Measurements from ENCODE around the gene CCDC192. TPM values are rescaled to one million over a fixed set of nuclear protein-coding genes. Genes with fewer than 3 reads are reported as not detected.

CCDC192 gene
- polyA plus RNA-seq, 2 of the 4 experiments (the other 2 are of a cell fraction): not detected

DNA sequence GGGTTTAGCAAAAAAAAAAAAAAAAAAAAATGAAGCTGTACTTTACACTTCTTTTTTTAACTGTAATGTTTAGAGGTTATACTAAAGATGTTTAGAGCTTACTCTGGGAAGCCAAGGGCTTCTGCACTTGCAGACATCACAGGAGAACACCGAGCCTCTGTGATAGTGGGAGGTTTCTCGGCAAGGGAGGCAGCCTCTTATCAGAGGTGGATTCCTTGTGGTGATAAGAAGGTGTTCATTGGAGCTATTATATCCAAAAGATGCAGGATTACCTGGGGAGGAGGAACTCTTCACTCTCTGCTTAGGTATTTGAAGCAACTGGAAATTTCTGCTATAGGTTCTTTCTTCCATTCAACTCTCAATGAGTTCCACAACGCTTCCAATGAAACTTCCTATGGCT is 209.2 kb downstream of the CCDC192 start:
- no peak overlapping the region for H3K27ac ChIP-seq
- 91% methylated on average over 3 of the region's 3 CpGs for whole genome bisulfite sequencing (ENCODE audit: missing lambda C conversion rate)
- CTCF ChIA-PET: interaction anchor here (1.0 to 1.5 kb wide), 5 partner anchors 13 to 169 kb away, joined by 3 to 4 read pairs (median 4); no protein-coding TSS in a partner anchor
- ATAC-seq (no peak), DNase-seq (ENCODE audit: low read depth in 1 of 2, low spot score in 1 of 2) (no peak), FAIRE-seq (no peak)
- H3K4me2 ChIP-seq: no peak overlapping the region
- peaks cover 38% of the 10 kb centered on the region for H3K4me1 ChIP-seq
- no peaks in the 10 kb centered on the region for H3K9me3 ChIP-seq
- POLR2A ChIA-PET: no interaction called here
- no peak overlapping the region for H3K4me3 ChIP-seq
- TF ChIP-seq HOXB5 (CRISPR knock-in tag; IDR thresholded peaks at IDR 0.05) (no peak), FOSL2 (IDR thresholded peaks at IDR 0.05) (no peak), FOSL2 (CRISPR knock-in tag; IDR thresholded peaks at IDR 0.05) (no peak), MAFK (IDR thresholded peaks at IDR 0.05; ENCODE audit: partially characterized antibody) (no peak), RCOR1 (IDR thresholded peaks at IDR 0.05; ENCODE audit: low read depth, low read length) (no peak)

DNA sequence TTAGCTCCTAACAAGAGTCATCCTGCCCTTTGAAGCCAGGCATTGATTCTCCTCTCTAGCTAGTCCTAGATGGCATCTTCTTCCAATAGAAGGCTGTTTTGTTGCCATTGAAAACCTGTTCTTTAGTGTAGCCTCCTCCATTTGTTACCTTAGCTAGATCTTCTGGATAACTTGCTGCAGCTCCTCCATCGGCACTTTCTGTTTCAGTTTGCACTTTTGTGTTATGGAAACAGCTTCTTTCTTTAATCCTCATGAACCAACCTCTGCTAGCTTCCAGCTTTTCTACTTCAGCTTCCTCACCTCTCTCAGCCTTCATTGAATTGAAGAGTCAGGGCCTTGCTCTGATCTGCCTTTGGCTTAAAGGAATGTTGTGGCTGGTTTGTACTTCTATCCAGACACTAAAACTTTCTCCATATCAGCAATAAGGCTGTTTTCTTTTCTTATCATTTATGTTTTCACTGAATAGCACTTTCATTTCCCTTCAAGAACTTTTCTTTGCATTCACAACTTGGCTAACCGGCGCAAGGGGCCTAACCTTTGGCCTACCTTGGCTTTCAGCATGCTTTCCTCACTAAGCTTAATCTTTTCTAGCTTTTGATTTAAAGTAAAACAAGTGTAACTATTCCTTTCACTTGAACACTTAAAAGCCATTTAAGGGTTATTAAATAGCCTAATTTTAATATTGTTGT is 213.8 kb downstream of the CCDC192 start:
- POLR2A ChIA-PET: no interaction called here
- no peak overlapping the region for H3K27ac ChIP-seq
- ATAC-seq (no peak), FAIRE-seq (no peak), DNase-seq (ENCODE audit: low read depth in 1 of 2, low spot score in 1 of 2) (no peak)
- no peaks in the 10 kb centered on the region; the same call in 2 of the 3 replicates for H3K4me1 ChIP-seq
- TF ChIP-seq EP300 (IDR thresholded peaks at IDR 0.05) (no peak), KDM1A (IDR thresholded peaks at IDR 0.05; ENCODE audit: low read depth) (no peak), CBX2 (IDR thresholded peaks at IDR 0.05; ENCODE audit: borderline replicate concordance, low read depth) (no peak), CBX8 (IDR thresholded peaks at IDR 0.05) (no peak)
- TF ChIP-seq, protein P1, sequence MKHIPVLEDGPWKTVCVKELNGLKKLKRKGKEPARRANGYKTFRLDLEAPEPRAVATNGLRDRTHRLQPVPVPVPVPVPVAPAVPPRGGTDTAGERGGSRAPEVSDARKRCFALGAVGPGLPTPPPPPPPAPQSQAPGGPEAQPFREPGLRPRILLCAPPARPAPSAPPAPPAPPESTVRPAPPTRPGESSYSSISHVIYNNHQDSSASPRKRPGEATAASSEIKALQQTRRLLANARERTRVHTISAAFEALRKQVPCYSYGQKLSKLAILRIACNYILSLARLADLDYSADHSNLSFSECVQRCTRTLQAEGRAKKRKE (CRISPR knock-in tag; IDR thresholded peaks at IDR 0.05; ENCODE audit: low read depth): no peak
- no peak overlapping the region for H3K4me3 ChIP-seq
- 96% methylated on average over 3 of the region's 3 CpGs for WGBS (ENCODE audit: missing lambda C conversion rate)
- CTCF ChIA-PET: no interaction called here
- no peaks in the 10 kb centered on the region for H3K9me3 ChIP-seq
- H3K4me2 ChIP-seq: no peak overlapping the region

DNA sequence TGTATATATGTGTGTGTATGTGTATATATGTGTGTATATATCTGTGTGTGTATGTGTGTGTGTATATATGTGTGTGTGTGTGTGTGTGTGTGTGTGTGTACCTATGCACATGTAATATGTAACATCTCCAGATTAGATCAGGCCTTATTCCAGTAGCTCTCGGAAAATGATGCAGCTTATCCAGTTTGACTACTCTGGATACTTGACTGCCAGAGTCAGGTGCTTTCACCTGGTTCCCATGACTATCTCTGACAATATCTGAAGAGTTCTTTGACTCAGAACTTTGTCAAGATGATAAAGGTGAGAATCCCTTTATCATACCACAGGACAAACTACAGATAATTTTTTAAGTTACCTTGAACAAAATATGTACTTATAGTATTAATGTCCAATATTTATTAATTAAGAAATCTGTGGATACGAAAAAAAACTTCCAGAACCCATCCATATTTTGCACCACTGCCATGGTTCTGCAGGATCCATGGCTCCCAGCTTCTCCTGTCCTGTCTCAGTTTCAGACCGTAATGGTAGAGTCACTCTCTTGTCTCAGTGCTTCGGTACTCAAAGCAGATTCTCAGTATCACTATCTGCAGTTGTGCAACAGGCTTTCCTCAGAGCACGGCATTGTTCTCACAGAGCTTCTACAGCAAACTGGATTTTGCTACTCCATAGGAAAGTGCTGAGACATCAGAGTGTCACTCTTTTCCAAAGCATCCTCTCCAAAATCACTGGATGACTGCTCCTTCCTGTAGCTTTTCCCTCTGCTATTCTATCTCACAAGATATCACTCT is 216.0 kb downstream of the CCDC192 start:
- FAIRE-seq (no peak), ATAC-seq (no peak), DNase-seq (ENCODE audit: low read depth in 1 of 2, low spot score in 1 of 2) (no peak)
- POLR2A ChIA-PET: no interaction called here
- H3K4me3 ChIP-seq: no peak overlapping the region
- WGBS (ENCODE audit: missing lambda C conversion rate): 86% methylated on average over 5 of the region's 5 CpGs
- 0 out of 6 replicates have a peak overlapping the region, but pooled peaks of 1 of the 2 experiments have one; percentile 4 for H3K27ac ChIP-seq
- CTCF ChIA-PET: interaction anchor here (0.5 to 0.6 kb wide), 2 partner anchors 22 to 23 kb away, joined by 3 to 4 read pairs; no protein-coding TSS in a partner anchor
- H3K9me3 ChIP-seq: no peaks in the 10 kb centered on the region
- no peak for TF ChIP-seq PHF8 (IDR thresholded peaks at IDR 0.05; ENCODE audit: borderline replicate concordance, low read depth)
- TF ChIP-seq HOXB13 (CRISPR knock-in tag; IDR thresholded peaks at IDR 0.05; ENCODE audit: low read depth): no peak
- TF ChIP-seq MAFK (IDR thresholded peaks at IDR 0.05; ENCODE audit: partially characterized antibody): peak; percentile 17
- H3K4me2 ChIP-seq: no peak overlapping the region
- peaks cover 13% of the 10 kb centered on the region for H3K4me1 ChIP-seq

DNA sequence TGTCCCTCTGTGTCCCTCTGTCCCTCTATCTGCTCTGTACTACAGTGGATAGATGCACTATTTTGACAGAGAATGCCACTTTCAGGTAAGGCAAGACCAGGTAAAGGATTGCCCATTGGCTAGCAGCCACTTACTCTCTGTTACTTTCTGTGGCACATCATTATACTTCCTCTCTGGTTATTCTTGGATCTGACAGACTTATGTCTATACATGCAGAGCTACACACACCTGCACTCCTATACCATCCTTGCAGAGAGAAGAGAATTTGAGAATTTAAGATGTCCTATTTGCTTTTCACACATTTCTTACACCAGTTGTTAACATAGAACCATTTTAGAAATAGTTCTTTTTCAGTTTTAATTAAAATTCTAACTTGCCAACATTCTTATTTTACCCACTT is 216.6 kb downstream of the CCDC192 start:
- FAIRE-seq (no peak), ATAC-seq (no peak), DNase-seq (ENCODE audit: low read depth in 1 of 2, low spot score in 1 of 2) (no peak)
- Histone ChIP-seq H3K4me3 (no peak overlapping the region), H3K4me2 (no peak overlapping the region), H3K27ac (0 out of 6 replicates have a peak overlapping the region, but pooled peaks of 1 of the 2 experiments have one; percentile 4), H3K4me1 (peaks cover 19% of the 10 kb centered on the region), H3K9me3 (no peaks in the 10 kb centered on the region)
- CTCF ChIA-PET: interaction anchor here (0.5 kb wide), 1 partner anchor 23 kb away, joined by 4 read pairs; no protein-coding TSS in a partner anchor
- POLR2A ChIA-PET: no interaction called here
- TF ChIP-seq ZSCAN20 (CRISPR knock-in tag; IDR thresholded peaks at IDR 0.05): no peak
- TF ChIP-seq NR3C1 (IDR thresholded peaks at IDR 0.05): no peak
- no peak for TF ChIP-seq POLR2AphosphoS2 (conservative IDR thresholded peaks at IDR 0.05; ENCODE audit: low read length)
- TF ChIP-seq FOSB (CRISPR knock-in tag; IDR thresholded peaks at IDR 0.05): no peak
- TF ChIP-seq KDM5A (IDR thresholded peaks at IDR 0.05): no peak
- no peak for TF ChIP-seq TFCP2L1 (CRISPR knock-in tag; IDR thresholded peaks at IDR 0.05)
- no peak for TF ChIP-seq KDM1A (IDR thresholded peaks at IDR 0.05; ENCODE audit: low read depth)
- TF ChIP-seq, protein P2, sequence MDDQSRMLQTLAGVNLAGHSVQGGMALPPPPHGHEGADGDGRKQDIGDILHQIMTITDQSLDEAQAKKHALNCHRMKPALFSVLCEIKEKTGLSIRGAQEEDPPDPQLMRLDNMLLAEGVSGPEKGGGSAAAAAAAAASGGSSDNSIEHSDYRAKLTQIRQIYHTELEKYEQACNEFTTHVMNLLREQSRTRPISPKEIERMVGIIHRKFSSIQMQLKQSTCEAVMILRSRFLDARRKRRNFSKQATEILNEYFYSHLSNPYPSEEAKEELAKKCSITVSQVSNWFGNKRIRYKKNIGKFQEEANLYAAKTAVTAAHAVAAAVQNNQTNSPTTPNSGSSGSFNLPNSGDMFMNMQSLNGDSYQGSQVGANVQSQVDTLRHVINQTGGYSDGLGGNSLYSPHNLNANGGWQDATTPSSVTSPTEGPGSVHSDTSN (IDR thresholded peaks at IDR 0.05): no peak
- TF ChIP-seq CHD4 (IDR thresholded peaks at IDR 0.05; ENCODE audit: borderline replicate concordance): no peak
- TF ChIP-seq GATA3 (IDR thresholded peaks at IDR 0.05; ENCODE audit: borderline replicate concordance): no peak
- TF ChIP-seq MYC (IDR thresholded peaks at IDR 0.05; ENCODE audit: borderline replicate concordance, low read length): no peak
- no peak for TF ChIP-seq POLR2A (IDR thresholded peaks at IDR 0.05; ENCODE audit: low read length)
- TF ChIP-seq EHMT2 (IDR thresholded peaks at IDR 0.05; ENCODE audit: low read depth): no peak
- TF ChIP-seq, protein P3, sequence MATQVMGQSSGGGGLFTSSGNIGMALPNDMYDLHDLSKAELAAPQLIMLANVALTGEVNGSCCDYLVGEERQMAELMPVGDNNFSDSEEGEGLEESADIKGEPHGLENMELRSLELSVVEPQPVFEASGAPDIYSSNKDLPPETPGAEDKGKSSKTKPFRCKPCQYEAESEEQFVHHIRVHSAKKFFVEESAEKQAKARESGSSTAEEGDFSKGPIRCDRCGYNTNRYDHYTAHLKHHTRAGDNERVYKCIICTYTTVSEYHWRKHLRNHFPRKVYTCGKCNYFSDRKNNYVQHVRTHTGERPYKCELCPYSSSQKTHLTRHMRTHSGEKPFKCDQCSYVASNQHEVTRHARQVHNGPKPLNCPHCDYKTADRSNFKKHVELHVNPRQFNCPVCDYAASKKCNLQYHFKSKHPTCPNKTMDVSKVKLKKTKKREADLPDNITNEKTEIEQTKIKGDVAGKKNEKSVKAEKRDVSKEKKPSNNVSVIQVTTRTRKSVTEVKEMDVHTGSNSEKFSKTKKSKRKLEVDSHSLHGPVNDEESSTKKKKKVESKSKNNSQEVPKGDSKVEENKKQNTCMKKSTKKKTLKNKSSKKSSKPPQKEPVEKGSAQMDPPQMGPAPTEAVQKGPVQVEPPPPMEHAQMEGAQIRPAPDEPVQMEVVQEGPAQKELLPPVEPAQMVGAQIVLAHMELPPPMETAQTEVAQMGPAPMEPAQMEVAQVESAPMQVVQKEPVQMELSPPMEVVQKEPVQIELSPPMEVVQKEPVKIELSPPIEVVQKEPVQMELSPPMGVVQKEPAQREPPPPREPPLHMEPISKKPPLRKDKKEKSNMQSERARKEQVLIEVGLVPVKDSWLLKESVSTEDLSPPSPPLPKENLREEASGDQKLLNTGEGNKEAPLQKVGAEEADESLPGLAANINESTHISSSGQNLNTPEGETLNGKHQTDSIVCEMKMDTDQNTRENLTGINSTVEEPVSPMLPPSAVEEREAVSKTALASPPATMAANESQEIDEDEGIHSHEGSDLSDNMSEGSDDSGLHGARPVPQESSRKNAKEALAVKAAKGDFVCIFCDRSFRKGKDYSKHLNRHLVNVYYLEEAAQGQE (IDR thresholded peaks at IDR 0.05): no peak
